ENCODE measurements around the gene ITGAD.

DNA sequence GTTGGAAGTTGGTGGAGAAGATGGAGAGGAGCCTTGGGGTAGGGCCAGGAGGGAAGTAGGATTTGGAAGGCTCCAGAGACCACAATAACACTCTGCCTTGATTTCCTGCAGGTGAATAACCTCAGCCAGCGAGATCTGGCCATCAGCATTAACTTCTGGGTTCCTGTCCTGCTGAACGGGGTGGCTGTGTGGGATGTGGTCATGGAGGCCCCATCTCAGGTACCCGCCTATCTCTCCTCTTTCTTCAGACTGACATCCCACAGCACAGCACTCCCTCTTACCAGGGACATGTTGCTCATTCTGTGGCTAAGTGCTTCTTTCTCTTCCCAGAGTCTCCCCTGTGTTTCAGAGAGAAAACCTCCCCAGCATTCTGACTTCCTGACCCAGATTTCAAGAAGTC is 30.1 kb downstream of the ITGAD start:
- TF ChIP-seq, protein P1, sequence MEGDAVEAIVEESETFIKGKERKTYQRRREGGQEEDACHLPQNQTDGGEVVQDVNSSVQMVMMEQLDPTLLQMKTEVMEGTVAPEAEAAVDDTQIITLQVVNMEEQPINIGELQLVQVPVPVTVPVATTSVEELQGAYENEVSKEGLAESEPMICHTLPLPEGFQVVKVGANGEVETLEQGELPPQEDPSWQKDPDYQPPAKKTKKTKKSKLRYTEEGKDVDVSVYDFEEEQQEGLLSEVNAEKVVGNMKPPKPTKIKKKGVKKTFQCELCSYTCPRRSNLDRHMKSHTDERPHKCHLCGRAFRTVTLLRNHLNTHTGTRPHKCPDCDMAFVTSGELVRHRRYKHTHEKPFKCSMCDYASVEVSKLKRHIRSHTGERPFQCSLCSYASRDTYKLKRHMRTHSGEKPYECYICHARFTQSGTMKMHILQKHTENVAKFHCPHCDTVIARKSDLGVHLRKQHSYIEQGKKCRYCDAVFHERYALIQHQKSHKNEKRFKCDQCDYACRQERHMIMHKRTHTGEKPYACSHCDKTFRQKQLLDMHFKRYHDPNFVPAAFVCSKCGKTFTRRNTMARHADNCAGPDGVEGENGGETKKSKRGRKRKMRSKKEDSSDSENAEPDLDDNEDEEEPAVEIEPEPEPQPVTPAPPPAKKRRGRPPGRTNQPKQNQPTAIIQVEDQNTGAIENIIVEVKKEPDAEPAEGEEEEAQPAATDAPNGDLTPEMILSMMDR (IDR thresholded peaks at IDR 0.05), result no peak
- TF ChIP-seq POLR2A (IDR thresholded peaks at IDR 0.05), result no peak

All from body of pancreas (tissue), 4 donors.